ENCODE results near the gene BTBD9.

BTBD9 gene

GRCh38 chr6:38316099-38316868 is 323.4 kb downstream of the BTBD9 start:
- in situ Hi-C loops (cut with MboI; ENCODE audit: low sequenced_read_pairs), result no loop called here

DNA sequence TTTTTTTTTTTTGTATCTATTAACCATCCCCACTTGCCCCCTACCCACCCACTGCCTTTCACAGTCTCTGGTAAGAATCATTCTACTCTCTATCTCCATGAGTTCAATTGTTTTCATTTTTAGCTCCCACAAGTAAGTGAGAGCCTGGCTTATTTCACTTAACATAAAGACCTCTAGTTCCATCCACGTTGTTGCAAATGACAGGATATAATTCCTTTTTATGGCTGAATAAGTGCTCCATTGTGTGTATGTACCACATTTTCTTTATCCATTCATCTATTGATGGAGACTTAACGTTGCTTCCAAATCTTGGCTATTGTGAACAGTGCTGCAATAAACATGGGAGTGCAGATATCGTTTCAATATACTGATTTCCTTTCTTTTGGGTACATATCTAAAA is 328.5 kb downstream of the BTBD9 start:
- in situ Hi-C loops (cut with MboI; ENCODE audit: low sequenced_read_pairs), result no loop called here

DNA sequence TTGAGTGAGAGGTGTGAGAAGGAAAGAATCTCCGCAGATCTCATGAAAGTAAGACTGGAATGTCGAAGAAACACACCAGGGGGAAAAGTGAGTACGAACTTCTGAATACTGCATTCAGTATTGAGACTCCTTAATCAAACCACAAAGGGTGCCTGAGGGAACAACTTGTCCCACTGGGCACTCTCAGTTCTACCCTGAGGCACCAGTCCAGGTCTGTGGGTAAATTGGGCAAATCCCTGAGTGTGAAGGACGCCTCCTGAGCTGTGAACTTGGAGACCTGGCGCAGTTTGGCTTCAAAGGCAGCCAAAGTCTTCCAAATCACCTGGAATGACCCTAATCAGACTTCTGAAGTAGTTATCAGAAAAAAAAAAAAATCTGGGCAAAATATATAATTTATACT is 329.7 kb downstream of the BTBD9 start:
- in situ Hi-C loops (cut with MboI; ENCODE audit: low sequenced_read_pairs), result no loop called here

DNA sequence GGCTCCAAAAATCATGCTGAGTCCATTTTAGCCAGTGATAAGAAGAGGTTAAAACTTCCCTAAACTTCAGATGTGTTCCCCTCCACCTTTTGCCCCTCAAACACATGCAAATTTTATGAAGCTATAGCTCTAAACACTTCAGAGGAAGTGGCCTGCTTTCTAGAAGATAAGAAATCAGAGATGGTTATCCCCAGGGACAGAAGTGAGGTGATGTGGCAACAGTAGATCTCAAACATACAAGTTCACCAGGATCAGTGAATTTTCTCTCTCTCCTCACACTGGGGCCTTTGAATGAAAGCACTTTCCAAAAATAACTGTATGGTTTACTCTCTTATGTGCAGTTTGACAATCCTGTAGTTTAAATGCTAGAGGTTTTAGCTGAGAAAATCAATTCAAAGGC is 332.0 kb downstream of the BTBD9 start:
- in situ Hi-C loops (cut with MboI; ENCODE audit: low sequenced_read_pairs), result no loop called here

- in situ Hi-C loops (cut with MboI; ENCODE audit: low sequenced_read_pairs), result no loop called here
Observed at GRCh38 chr6:38306931-38307330, 332.8 kb downstream of the BTBD9 start.

DNA sequence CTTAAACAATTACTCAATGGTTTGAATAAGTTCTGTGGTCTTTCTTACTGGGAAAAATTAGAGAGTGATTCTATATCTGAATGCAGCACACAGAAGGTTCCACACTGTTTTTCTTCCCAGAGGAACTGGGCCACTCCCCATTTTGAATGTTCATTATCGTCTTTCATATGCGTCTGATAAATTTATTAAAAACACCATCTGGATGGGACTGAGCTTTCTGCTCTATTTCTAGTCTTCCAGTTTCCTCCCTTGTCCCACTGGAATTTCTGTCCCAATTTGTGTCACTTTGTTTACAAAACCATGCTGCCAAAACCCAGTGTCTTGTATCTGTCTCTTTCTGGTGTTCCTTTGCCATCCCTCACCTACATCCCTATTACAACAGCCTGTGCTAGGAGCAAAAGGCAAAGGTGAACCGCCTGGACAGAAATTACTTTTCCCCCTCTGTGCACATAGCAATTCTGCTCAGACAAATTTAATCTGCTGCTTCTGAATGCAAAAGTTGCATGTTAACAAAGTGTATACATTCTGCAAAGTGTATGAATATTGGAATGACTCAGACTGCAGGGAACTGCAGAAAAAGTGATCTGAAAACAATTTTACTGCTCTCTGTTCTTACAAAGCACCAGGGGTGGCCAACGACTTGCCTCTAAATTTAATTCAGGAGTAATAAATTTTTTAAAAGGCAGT is 333.6 kb downstream of the BTBD9 start:
- in situ Hi-C loops (cut with MboI; ENCODE audit: low sequenced_read_pairs), result no loop called here

DNA sequence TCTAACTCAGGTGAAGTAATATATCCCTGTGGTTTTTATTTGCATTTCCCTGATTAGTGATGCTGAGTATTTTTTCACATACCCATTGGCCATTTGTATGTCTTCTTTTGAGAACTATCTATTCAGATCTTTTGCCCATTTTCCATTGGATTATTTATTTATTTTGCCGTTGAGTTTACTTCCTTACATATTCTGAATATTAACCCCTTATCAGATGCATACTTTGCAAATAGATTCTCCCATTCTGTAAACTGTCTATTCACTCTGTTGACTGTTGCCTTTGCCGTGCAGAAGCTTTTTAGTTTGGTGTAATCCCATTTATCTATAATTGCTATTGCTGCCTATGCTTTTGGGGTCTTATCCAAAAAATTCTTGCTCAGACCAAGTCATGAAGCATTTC is 336.9 kb downstream of the BTBD9 start:
- in situ Hi-C loops (cut with MboI; ENCODE audit: low sequenced_read_pairs), result no loop called here

DNA sequence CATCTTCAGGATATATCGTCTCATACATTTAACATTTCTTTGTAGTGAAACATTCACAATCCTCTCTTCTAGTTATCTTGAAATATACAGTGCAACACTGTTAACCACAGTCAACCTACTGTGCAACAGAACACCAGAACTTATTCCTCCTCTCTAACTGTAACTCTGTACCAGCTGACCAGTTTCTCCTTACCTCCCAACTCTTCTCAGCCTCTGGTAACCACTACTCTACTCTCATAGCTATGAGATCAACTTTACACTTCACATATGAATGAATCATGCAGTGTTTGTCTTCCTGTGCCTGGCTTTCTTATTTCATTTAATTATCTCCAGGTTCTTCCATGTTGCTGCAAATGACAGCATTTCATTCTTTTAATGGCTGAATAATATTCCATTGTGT is 337.6 kb downstream of the BTBD9 start:
- in situ Hi-C loops (cut with MboI; ENCODE audit: low sequenced_read_pairs), result no loop called here

- in situ Hi-C loops (cut with MboI; ENCODE audit: low sequenced_read_pairs), result no loop called here
Observed at GRCh38 chr6:38290133-38290799, 349.5 kb downstream of the BTBD9 start.

- in situ Hi-C loops (cut with MboI; ENCODE audit: low sequenced_read_pairs), result no loop called here
Observed at GRCh38 chr6:38287487-38287886, 352.2 kb downstream of the BTBD9 start.

DNA sequence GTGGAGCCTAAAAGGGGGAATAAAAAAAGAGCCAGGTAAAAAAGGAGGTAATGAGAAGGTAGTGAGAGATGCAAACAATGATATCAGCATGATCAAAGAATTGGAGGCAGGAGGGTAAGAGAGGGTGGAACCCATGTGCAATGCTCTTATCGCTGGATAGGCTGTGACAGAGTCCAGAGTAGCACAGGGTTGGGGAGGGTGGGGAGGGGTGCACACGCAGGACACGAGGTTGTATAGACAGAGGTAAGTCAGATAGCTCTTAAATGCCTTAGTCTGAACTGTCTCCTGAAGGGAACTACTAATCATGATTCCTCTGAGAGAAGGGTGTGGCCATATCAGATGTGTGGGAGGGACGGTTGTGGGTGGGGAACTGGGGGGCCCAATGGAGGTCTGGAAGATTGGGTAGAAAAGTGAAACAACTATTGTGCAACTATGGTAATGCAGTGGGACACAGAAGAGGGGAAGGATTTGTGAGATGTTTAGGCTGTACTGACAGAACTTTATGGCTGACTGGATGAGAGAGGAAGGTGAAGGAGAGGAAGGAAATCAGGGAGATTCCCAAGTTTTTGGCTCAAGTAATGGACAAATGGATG is 354.8 kb downstream of the BTBD9 start:
- in situ Hi-C loops (cut with MboI; ENCODE audit: low sequenced_read_pairs), result no loop called here

DNA sequence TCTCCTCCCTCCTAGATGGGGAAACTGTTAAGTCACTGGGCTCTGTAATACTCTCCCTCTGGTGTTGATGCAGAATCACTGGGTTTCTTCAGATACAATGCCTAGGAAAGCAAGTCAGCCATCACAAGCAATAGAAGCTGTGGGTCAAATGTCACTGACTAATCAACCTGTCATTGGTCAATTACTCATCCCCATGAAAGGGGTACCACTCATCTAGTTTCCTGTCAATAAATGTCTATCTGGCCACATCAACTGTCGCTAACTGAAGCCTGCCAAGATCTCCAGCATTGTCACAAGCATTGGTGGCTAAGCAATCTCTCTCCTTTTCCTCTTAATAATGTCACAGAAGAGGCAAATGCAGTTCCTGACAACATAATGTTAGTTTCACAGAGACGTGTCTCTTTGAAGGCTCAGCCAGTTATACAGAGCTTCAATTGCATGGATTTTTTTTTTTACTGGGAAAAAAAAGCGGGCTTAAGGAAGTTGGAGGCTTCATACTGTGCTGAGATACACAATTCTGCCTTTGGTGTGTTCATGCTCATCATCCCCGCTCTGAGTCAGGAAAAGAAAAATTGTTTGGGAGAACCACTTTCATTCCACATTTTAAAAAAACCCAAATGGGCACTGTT is 355.9 kb downstream of the BTBD9 start:
- in situ Hi-C loops (cut with MboI; ENCODE audit: low sequenced_read_pairs), result no loop called here

- in situ Hi-C loops (cut with MboI; ENCODE audit: low sequenced_read_pairs), result no loop called here
Observed at GRCh38 chr6:38282911-38283310, 356.8 kb downstream of the BTBD9 start.

- in situ Hi-C loops (cut with MboI; ENCODE audit: low sequenced_read_pairs), result no loop called here
Observed at GRCh38 chr6:38281126-38281525, 358.6 kb downstream of the BTBD9 start.

DNA sequence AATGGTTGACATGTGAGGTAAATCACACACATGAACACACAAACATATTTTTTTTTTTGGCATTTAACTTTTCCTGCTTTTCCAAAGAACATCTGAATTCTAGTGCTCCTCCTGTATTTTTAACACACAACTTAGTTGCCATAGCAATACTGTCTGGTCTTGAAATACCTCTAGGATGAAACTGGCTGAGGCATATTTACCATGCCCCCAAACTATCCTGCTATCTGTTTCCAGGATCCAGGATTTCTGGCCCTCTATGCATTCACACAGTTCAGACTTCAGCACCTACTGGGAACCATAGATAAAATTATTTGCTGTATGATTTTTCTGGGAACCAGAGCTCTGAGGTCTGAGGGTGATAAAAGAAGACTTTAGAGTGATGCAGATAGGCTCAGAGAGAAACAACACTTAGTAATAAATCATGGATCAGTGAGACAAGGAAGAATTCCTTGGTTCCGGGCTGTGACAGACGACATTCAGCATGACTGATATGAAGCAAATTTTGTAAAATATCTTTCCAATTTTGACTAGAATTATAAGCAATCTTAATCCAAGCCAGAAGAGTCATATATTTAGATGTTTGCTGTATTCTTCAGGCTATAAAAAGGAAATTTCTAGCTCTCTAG is 359.7 kb downstream of the BTBD9 start:
- in situ Hi-C loops (cut with MboI; ENCODE audit: low sequenced_read_pairs), result no loop called here

DNA sequence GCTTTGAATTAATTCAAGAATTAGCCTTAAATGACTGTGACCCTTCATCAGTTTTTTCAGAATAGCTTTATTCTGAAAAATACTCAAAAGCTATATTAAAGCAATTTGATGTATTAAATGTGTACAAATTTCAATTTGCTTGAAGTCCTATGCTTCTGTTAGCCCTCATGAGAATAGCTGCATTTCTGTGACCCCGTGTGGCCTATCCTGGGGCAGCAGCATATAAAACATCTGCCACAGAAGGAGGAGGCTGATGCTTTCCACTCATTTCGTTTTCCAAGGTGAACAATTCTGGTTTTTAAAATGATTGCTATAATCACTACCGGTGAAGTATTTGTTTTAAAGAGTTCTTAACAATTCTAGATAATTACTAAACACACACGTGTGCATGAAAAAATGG is 360.3 kb downstream of the BTBD9 start:
- in situ Hi-C loops (cut with MboI; ENCODE audit: low sequenced_read_pairs), result no loop called here

DNA sequence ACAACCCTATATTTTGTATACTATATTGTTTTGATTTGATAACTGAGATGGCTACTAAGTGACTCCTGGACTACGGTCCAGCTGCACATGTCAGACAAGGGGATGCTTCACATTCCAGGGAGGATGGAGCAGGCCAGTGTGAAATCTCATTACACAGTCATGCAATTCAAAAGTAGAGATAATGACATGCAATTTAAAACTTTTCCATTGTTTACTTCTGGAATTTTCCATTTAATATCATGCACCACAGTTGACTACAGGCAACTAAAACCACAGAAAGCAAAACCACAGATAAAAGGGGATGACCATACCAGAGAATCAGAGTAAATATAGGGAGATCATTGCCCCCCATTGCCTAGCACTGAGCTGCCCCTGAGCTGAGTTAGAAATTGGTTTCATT is 366.4 kb downstream of the BTBD9 start:
- in situ Hi-C loops (cut with MboI; ENCODE audit: low sequenced_read_pairs), result no loop called here

GRCh38 chr6:38272222-38272621 is 367.5 kb downstream of the BTBD9 start:
- in situ Hi-C loops (cut with MboI; ENCODE audit: low sequenced_read_pairs), result no loop called here

- in situ Hi-C loops (cut with MboI; ENCODE audit: low sequenced_read_pairs), result no loop called here
Observed at GRCh38 chr6:38271081-38271480, 368.6 kb downstream of the BTBD9 start.

GRCh38 chr6:38270367-38270766 is 369.4 kb downstream of the BTBD9 start:
- in situ Hi-C loops (cut with MboI; ENCODE audit: low sequenced_read_pairs), result no loop called here

Data from HL-60/S4 treated with phorbol 12-myristate 13-acetate at 8.2 ng/mL for 4 days and 3 days (cell line).